GM23248 (cell line): ENCODE data around the gene HOXC11.

Experiments
- EZH2 ChIP-seq: fragments of 200-600 bp; sonication (generic); IDR thresholded peaks from 2 replicates; pipeline ENCODE4 v1.6.1; 2018; ENCODE audit warnings: antibody characterized with exemption, mild to moderate bottlenecking; ENCODE audit not compliant: insufficient read depth, poor library complexity, severe bottlenecking
- EZH2phosphoT487 ChIP-seq: fragments of 200-600 bp; sonication (generic); IDR thresholded peaks from 2 replicates; pipeline ENCODE4 v1.6.1; 2018; ENCODE audit warnings: antibody characterized with exemption, moderate library complexity, mild to moderate bottlenecking, low read depth; ENCODE audit not compliant: insufficient read depth

- TF ChIP-seq EZH2 (no peak), EZH2phosphoT487 (no peak)
Observed at GRCh38 chr12:53997204-53998109, 24.5 kb downstream of the HOXC11 start.
